GM21528 (cell line): ENCODE data around the gene TRIM73.
"Not testable (repeated sequence)": the region's sequence is repeated elsewhere in the genome, so short reads cannot be mapped to it uniquely, and the experiment has no call there.

ENCODE experiments used
- ATAC-seq: cut with Tn5 transposase; IDR thresholded peaks from one replicate; pipeline ENCODE4 v1.9.1; 2021; ENCODE audit warnings: mild to moderate bottlenecking, moderate library complexity; ENCODE audit not compliant: unreplicated experiment, low FRiP score

TRIM73 gene

GRCh38 chr7:75415428-75415817 lies 20.0 kb downstream of the TRIM73 start:
- not testable (repeated sequence) for ATAC-seq

GRCh38 chr7:75415829-75416373 lies 20.5 kb downstream of the TRIM73 start:
- ATAC-seq = not testable (repeated sequence)

GRCh38 chr7:75416787-75417186 lies 21.4 kb downstream of the TRIM73 start:
- not testable (repeated sequence) for ATAC-seq

GRCh38 chr7:75418292-75418858 lies 22.9 kb downstream of the TRIM73 start:
- ATAC-seq = not testable (repeated sequence)

- ATAC-seq = not testable (repeated sequence)
Observed at GRCh38 chr7:75419210-75419609, 23.8 kb downstream of the TRIM73 start.

GRCh38 chr7:75419693-75420092 lies 24.3 kb downstream of the TRIM73 start:
- ATAC-seq = not testable (repeated sequence)

- not testable (repeated sequence) for ATAC-seq
Observed at GRCh38 chr7:75420152-75420551, 24.7 kb downstream of the TRIM73 start.

- not testable (repeated sequence) for ATAC-seq
Observed at GRCh38 chr7:75421798-75422710, 26.6 kb downstream of the TRIM73 start.

- ATAC-seq = not testable (repeated sequence)
Observed at GRCh38 chr7:75423481-75423880, 28.1 kb downstream of the TRIM73 start.

- not testable (repeated sequence) for ATAC-seq
Observed at GRCh38 chr7:75439000-75439399, 43.6 kb downstream of the TRIM73 start.

- ATAC-seq = peak; percentile 46
Observed at GRCh38 chr7:75442101-75442464, 46.7 kb downstream of the TRIM73 start.

GRCh38 chr7:75442465-75443111 lies 47.2 kb downstream of the TRIM73 start:
- peak; percentile 87 for ATAC-seq

GRCh38 chr7:75449946-75450345 lies 54.5 kb downstream of the TRIM73 start:
- ATAC-seq = not testable (repeated sequence)

GRCh38 chr7:75452494-75452955 lies 57.1 kb downstream of the TRIM73 start:
- peak; percentile 74 for ATAC-seq
